ENCODE data around the gene LRIF1. TPM values are rescaled to one million over a fixed set of nuclear protein-coding genes. Genes with fewer than 3 reads are reported as not detected.

Gene LRIF1
- total and polyA plus RNA-seq, 9 donors, result 6.2 to 8.5 (median 7.1) TPM

- no peak for DNase-seq
- no peaks in the 10 kb centered on the region for H3K4me1 ChIP-seq (ENCODE audit: control insufficient read depth, insufficient read depth, low read length)
- H3K27me3 ChIP-seq (ENCODE audit: control insufficient read depth, insufficient read depth, low read length), result no peaks in the 10 kb centered on the region
- no peaks in the 10 kb centered on the region for H3K36me3 ChIP-seq (ENCODE audit: control insufficient read depth, insufficient read depth, low read length)
- no CpG with 5 or more reads among the region's 2 CpGs for WGBS (ENCODE audit: insufficient coverage)
- no peak overlapping the region for H3K4me3 ChIP-seq (ENCODE audit: low read length)
- no peaks in the 10 kb centered on the region for H3K9me3 ChIP-seq (replicated peaks; ENCODE audit: control insufficient read depth, low read depth, low read length)
- H3K27ac ChIP-seq (ENCODE audit: low read length), result no peak overlapping the region
These were observed 15.4 kb upstream of the LRIF1 start for GRCh38 chr1:110979154-110979553.

- H3K27ac ChIP-seq (ENCODE audit: low read length), result no peak overlapping the region
- no peaks in the 10 kb centered on the region for H3K4me1 ChIP-seq (ENCODE audit: control insufficient read depth, insufficient read depth, low read length)
- H3K36me3 ChIP-seq (ENCODE audit: control insufficient read depth, insufficient read depth, low read length), result no peaks in the 10 kb centered on the region
- no peaks in the 10 kb centered on the region for H3K9me3 ChIP-seq (replicated peaks; ENCODE audit: control insufficient read depth, low read depth, low read length)
- WGBS (ENCODE audit: insufficient coverage), result 60% methylated on average over 1 of the region's 3 CpGs
- no peak for DNase-seq
- no peaks in the 10 kb centered on the region for H3K27me3 ChIP-seq (ENCODE audit: control insufficient read depth, insufficient read depth, low read length)
- no peak overlapping the region for H3K4me3 ChIP-seq (ENCODE audit: low read length)
These were observed 12.4 kb upstream of the LRIF1 start for GRCh38 chr1:110976089-110976488.

GRCh38 chr1:110975265-110975664 lies 11.5 kb upstream of the LRIF1 start:
- H3K27me3 ChIP-seq (ENCODE audit: control insufficient read depth, insufficient read depth, low read length), result no peaks in the 10 kb centered on the region
- no peak for DNase-seq
- H3K4me1 ChIP-seq (ENCODE audit: control insufficient read depth, insufficient read depth, low read length), result no peaks in the 10 kb centered on the region
- no peaks in the 10 kb centered on the region for H3K36me3 ChIP-seq (ENCODE audit: control insufficient read depth, insufficient read depth, low read length)
- WGBS (ENCODE audit: insufficient coverage), result no CpG with 5 or more reads among the region's 1 CpG
- H3K9me3 ChIP-seq (replicated peaks; ENCODE audit: control insufficient read depth, low read depth, low read length), result no peaks in the 10 kb centered on the region
- H3K4me3 ChIP-seq (ENCODE audit: low read length), result no peak overlapping the region
- no peak overlapping the region for H3K27ac ChIP-seq (ENCODE audit: low read length)

- no CpG with 5 or more reads among the region's 1 CpG for WGBS (ENCODE audit: insufficient coverage)
- H3K27me3 ChIP-seq (ENCODE audit: control insufficient read depth, insufficient read depth, low read length), result no peaks in the 10 kb centered on the region
These were observed 3.5 kb upstream of the LRIF1 start for GRCh38 chr1:110967256-110967655.

GRCh38 chr1:110964455-110964903 lies 757 bp upstream of the LRIF1 start:
- no peak for DNase-seq
- Histone ChIP-seq H3K4me3 (ENCODE audit: low read length) (peak overlapping the region; percentile 76), H3K4me1 (ENCODE audit: control insufficient read depth, insufficient read depth, low read length) (peaks cover 5% of the 10 kb centered on the region), H3K36me3 (ENCODE audit: control insufficient read depth, insufficient read depth, low read length) (no peaks in the 10 kb centered on the region), H3K27me3 (ENCODE audit: control insufficient read depth, insufficient read depth, low read length) (no peaks in the 10 kb centered on the region), H3K9me3 (replicated peaks; ENCODE audit: control insufficient read depth, low read depth, low read length) (peaks cover 22% of the 10 kb centered on the region), H3K27ac (ENCODE audit: low read length) (peak overlapping the region; percentile 98)
- WGBS (ENCODE audit: insufficient coverage), result 57% methylated on average over 3 of the region's 6 CpGs

More at GRCh38 chr1:110967256-110967655, 3.5 kb upstream of the LRIF1 start:
- H3K36me3 ChIP-seq (ENCODE audit: control insufficient read depth, insufficient read depth, low read length), result no peaks in the 10 kb centered on the region
- peaks cover 5% of the 10 kb centered on the region for H3K4me1 ChIP-seq (ENCODE audit: control insufficient read depth, insufficient read depth, low read length)
- no peak for DNase-seq
- peaks cover 12% of the 10 kb centered on the region for H3K9me3 ChIP-seq (replicated peaks; ENCODE audit: control insufficient read depth, low read depth, low read length)
- no peak overlapping the region for H3K4me3 ChIP-seq (ENCODE audit: low read length)
- no peak overlapping the region for H3K27ac ChIP-seq (ENCODE audit: low read length)

- Histone ChIP-seq H3K4me1 (ENCODE audit: control insufficient read depth, insufficient read depth, low read length) (peaks cover 5% of the 10 kb centered on the region), H3K36me3 (ENCODE audit: control insufficient read depth, insufficient read depth, low read length) (no peaks in the 10 kb centered on the region), H3K27me3 (ENCODE audit: control insufficient read depth, insufficient read depth, low read length) (no peaks in the 10 kb centered on the region), H3K9me3 (replicated peaks; ENCODE audit: control insufficient read depth, low read depth, low read length) (peaks cover 26% of the 10 kb centered on the region), H3K4me3 (ENCODE audit: low read length) (peak overlapping the region; percentile 76), H3K27ac (ENCODE audit: low read length) (peak overlapping the region; percentile 98)
- peak; percentile 69 for DNase-seq
- WGBS (ENCODE audit: insufficient coverage), result 6% methylated on average over 34 of the region's 38 CpGs
These were observed 631 bp downstream of the LRIF1 start for GRCh38 chr1:110962892-110963690.

- H3K36me3 ChIP-seq (ENCODE audit: control insufficient read depth, insufficient read depth, low read length), result no peaks in the 10 kb centered on the region
These were observed 1.8 kb downstream of the LRIF1 start for GRCh38 chr1:110961902-110962301.

GRCh38 chr1:110960777-110961420 lies 2.8 kb downstream of the LRIF1 start:
- no peak for DNase-seq
- Histone ChIP-seq H3K36me3 (ENCODE audit: control insufficient read depth, insufficient read depth, low read length) (no peaks in the 10 kb centered on the region), H3K4me3 (ENCODE audit: low read length) (no peak overlapping the region), H3K27me3 (ENCODE audit: control insufficient read depth, insufficient read depth, low read length) (no peaks in the 10 kb centered on the region), H3K9me3 (replicated peaks; ENCODE audit: control insufficient read depth, low read depth, low read length) (peaks cover 31% of the 10 kb centered on the region), H3K27ac (ENCODE audit: low read length) (no peak overlapping the region), H3K4me1 (ENCODE audit: control insufficient read depth, insufficient read depth, low read length) (peaks cover 5% of the 10 kb centered on the region)
- WGBS (ENCODE audit: insufficient coverage), result 92% methylated on average over 2 of the region's 2 CpGs

More at GRCh38 chr1:110961902-110962301, 1.8 kb downstream of the LRIF1 start:
- Histone ChIP-seq H3K9me3 (replicated peaks; ENCODE audit: control insufficient read depth, low read depth, low read length) (peaks cover 28% of the 10 kb centered on the region), H3K27me3 (ENCODE audit: control insufficient read depth, insufficient read depth, low read length) (no peaks in the 10 kb centered on the region), H3K4me3 (ENCODE audit: low read length) (no peak overlapping the region), H3K4me1 (ENCODE audit: control insufficient read depth, insufficient read depth, low read length) (peaks cover 5% of the 10 kb centered on the region), H3K27ac (ENCODE audit: low read length) (no peak overlapping the region)
- DNase-seq, result no peak

GRCh38 chr1:110957798-110958197 lies 5.9 kb downstream of the LRIF1 start:
- H3K4me1 ChIP-seq (ENCODE audit: control insufficient read depth, insufficient read depth, low read length), result no peaks in the 10 kb centered on the region
- no peaks in the 10 kb centered on the region for H3K27me3 ChIP-seq (ENCODE audit: control insufficient read depth, insufficient read depth, low read length)
- no peak for DNase-seq
- WGBS (ENCODE audit: insufficient coverage), result 88% methylated on average over 1 of the region's 3 CpGs
- no peaks in the 10 kb centered on the region for H3K36me3 ChIP-seq (ENCODE audit: control insufficient read depth, insufficient read depth, low read length)
- no peak overlapping the region for H3K4me3 ChIP-seq (ENCODE audit: low read length)
- no peak overlapping the region for H3K27ac ChIP-seq (ENCODE audit: low read length)
- peaks cover 37% of the 10 kb centered on the region for H3K9me3 ChIP-seq (replicated peaks; ENCODE audit: control insufficient read depth, low read depth, low read length)

- H3K4me1 ChIP-seq (ENCODE audit: control insufficient read depth, insufficient read depth, low read length), result no peaks in the 10 kb centered on the region
- no peaks in the 10 kb centered on the region for H3K36me3 ChIP-seq (ENCODE audit: control insufficient read depth, insufficient read depth, low read length)
- no peaks in the 10 kb centered on the region for H3K27me3 ChIP-seq (ENCODE audit: control insufficient read depth, insufficient read depth, low read length)
- H3K27ac ChIP-seq (ENCODE audit: low read length), result no peak overlapping the region
- peaks cover 35% of the 10 kb centered on the region for H3K9me3 ChIP-seq (replicated peaks; ENCODE audit: control insufficient read depth, low read depth, low read length)
- no peak for DNase-seq
- WGBS (ENCODE audit: insufficient coverage), result 75% methylated on average over 1 of the region's 4 CpGs
- no peak overlapping the region for H3K4me3 ChIP-seq (ENCODE audit: low read length)
These were observed 7.1 kb downstream of the LRIF1 start for GRCh38 chr1:110956586-110956985.

All from muscle of leg (tissue), 11 donors.